Sciatic nerve (tissue), 2 donors: ENCODE data around the gene FBXL17. TPM values are rescaled to one million over a fixed set of nuclear protein-coding genes. Genes with fewer than 3 reads are reported as not detected.
"Not testable (repeated sequence)": the region's sequence is repeated elsewhere in the genome, so short reads cannot be mapped to it uniquely, and the experiment has no call there.

Source experiments
- ATAC-seq: fragments of 200-7000 bp; cut with Tn5 transposase; one replicate; pipeline ENCODE4 v1.9.1; 2020; ENCODE audit warnings: mild to moderate bottlenecking, moderate library complexity
- DNase-seq: peaks from one replicate; pipeline ENCODE4 v3.0.0-alpha.2; 2020; ENCODE audit warnings: low spot score
- intact Hi-C: fragments of 100-400 bp; cut with DNase I; formaldehyde crosslinking; loops from one replicate; pipeline ENCODE4 v1.14.2; 2022
- total RNA-seq: library from RNA; stranded (reverse); fragmentation: NEBNext Ultra II Directional; extraction: Animal tissue kit (Norgen Biotek cat#: 25700); gene quantifications from one replicate; pipeline ENCODE4 v1.2.1, GENCODE V29; 2021
- donor health status: DM: no; HTN: no; CAD: no.
- donor health status: DM: no; HTN: no; CAD: no.

The FBXL17 gene
- total RNA-seq, result 25.5 TPM

- DNase-seq, result peak; percentile 94
- intact Hi-C loops, result no loop called here
- ATAC-seq, result peak; percentile 95
Observed at GRCh38 chr5:108381954-108382783, at the start of gene FBXL17. Gene FBXL17, minus strand, starts transcription at chr5:108382098.

- no peak for ATAC-seq
- no peak for DNase-seq
- intact Hi-C loops, result no loop called here
Observed at GRCh38 chr5:108430931-108431608, 49.2 kb upstream of the FBXL17 start.

- intact Hi-C loops, result no loop called here
- no peak for ATAC-seq
- no peak for DNase-seq
Observed at GRCh38 chr5:108421713-108422112, 39.8 kb upstream of the FBXL17 start.

GRCh38 chr5:108420755-108421154, 38.9 kb upstream of the FBXL17 start:
- no peak for DNase-seq
- ATAC-seq, result no peak
- intact Hi-C loops, result no loop called here

GRCh38 chr5:108420158-108420557, 38.3 kb upstream of the FBXL17 start:
- ATAC-seq (no peak), DNase-seq (no peak)
- intact Hi-C loops, result no loop called here

GRCh38 chr5:108418197-108418596, 36.3 kb upstream of the FBXL17 start:
- intact Hi-C loops, result no loop called here
- no peak for ATAC-seq
- no peak for DNase-seq

GRCh38 chr5:108417166-108417670, 35.3 kb upstream of the FBXL17 start:
- ATAC-seq (no peak), DNase-seq (no peak)
- intact Hi-C loops, result no loop called here

GRCh38 chr5:108415726-108416125, 33.8 kb upstream of the FBXL17 start:
- no peak for DNase-seq
- intact Hi-C loops, result no loop called here
- no peak for ATAC-seq

- DNase-seq, result no peak
- intact Hi-C loops, result no loop called here
- no peak for ATAC-seq
Observed at GRCh38 chr5:108409786-108410185, 27.9 kb upstream of the FBXL17 start.

- ATAC-seq, DNase-seq, intact Hi-C loops: not testable (repeated sequence)
Observed at GRCh38 chr5:108405201-108405600, 23.3 kb upstream of the FBXL17 start.

- ATAC-seq, result no peak
- DNase-seq, result no peak
- intact Hi-C loops, result no loop called here
Observed at GRCh38 chr5:108398964-108399363, 17.1 kb upstream of the FBXL17 start.

- ATAC-seq, DNase-seq, intact Hi-C loops: not testable (repeated sequence)
Observed at GRCh38 chr5:108396837-108397236, 14.9 kb upstream of the FBXL17 start.

- ATAC-seq (no peak), DNase-seq (no peak)
- intact Hi-C loops, result no loop called here
Observed at GRCh38 chr5:108387758-108388157, 5.9 kb upstream of the FBXL17 start.

GRCh38 chr5:108386345-108387061, 4.6 kb upstream of the FBXL17 start:
- intact Hi-C loops, result no loop called here
- DNase-seq (no peak), ATAC-seq (no peak)

GRCh38 chr5:108384741-108385140, 2.8 kb upstream of the FBXL17 start:
- no peak for ATAC-seq
- no peak for DNase-seq
- intact Hi-C loops, result no loop called here

GRCh38 chr5:108382784-108383330, 959 bp upstream of the FBXL17 start:
- DNase-seq, result no peak
- intact Hi-C loops, result no loop called here
- peak; percentile 8 for ATAC-seq

GRCh38 chr5:108381350-108381953, 446 bp downstream of the FBXL17 start:
- intact Hi-C loops, result no loop called here
- ATAC-seq, result peak; percentile 67
- DNase-seq, result peak; percentile 82

GRCh38 chr5:108380531-108381349, 1.2 kb downstream of the FBXL17 start:
- ATAC-seq, result no peak
- intact Hi-C loops, result no loop called here
- DNase-seq, result peak; percentile 69
